Omental fat pad (tissue), 4 donors: ENCODE measurements around the gene RPS26. TPM values are rescaled to one million over a fixed set of nuclear protein-coding genes. Genes with fewer than 3 reads are reported as not detected.

Experiments
- ATAC-seq: fragments of 150-250 bp; one replicate; pipeline ENCODE4 v1.9.1; 2016; ENCODE audit warnings: mild to moderate bottlenecking, moderate library complexity; ENCODE audit not compliant: low FRiP score
- DNase-seq: peaks from one replicate; pipeline ENCODE4 v3.0.0-alpha.2; 2019; ENCODE audit warnings: low spot score
- CTCF ChIP-seq, 3 donors: fragments of 450-650 bp; IDR thresholded peaks; one replicate each; pipeline ENCODE4 v1.5.1; 2016 to 2017; ENCODE audit warnings: antibody characterized with exemption in 3 of 3, mild to moderate bottlenecking in 3 of 3, moderate library complexity in 2 of 3
- total RNA-seq, 4 donors: library from RNA; depleted of rRNA; stranded (reverse); fragments of >200 nt; gene quantifications; one replicate each; pipeline ENCODE4 v1.1.0, GENCODE V29; 2016

The RPS26 gene
- total RNA-seq, 4 donors from 2014 or later = 482 to 1,592 (median 1,024) TPM

- TF ChIP-seq CTCF (IDR thresholded peaks at IDR 0.05) = no peak
- ATAC-seq = no peak
- no peak for DNase-seq
Observed at GRCh38 chr12:56014205-56014604, 27.5 kb upstream of the RPS26 start.

DNA sequence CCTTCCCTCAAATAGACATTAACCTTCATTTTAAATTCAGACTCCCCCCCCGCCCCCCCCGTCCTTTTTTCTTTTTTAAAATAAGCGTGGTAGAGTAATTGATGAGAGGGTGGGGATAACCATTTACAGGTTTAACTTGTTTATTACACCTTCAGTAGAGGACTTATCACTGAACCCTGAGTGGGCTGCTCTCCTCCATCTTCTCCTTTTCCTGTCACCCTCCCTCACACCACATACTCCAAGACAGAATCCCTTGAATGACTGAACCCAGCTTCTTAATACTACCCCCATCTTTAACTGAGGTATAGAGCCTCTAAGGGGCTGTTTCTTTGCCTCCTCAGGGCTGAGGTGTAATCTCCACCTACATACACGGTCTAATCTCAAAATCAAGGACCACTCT lies 24.5 kb upstream of the RPS26 start:
- TF ChIP-seq CTCF (IDR thresholded peaks at IDR 0.05) = no peak
- DNase-seq = no peak
- no peak for ATAC-seq

GRCh38 chr12:56018356-56018755 lies 23.4 kb upstream of the RPS26 start:
- ATAC-seq (no peak), DNase-seq (no peak)

DNA sequence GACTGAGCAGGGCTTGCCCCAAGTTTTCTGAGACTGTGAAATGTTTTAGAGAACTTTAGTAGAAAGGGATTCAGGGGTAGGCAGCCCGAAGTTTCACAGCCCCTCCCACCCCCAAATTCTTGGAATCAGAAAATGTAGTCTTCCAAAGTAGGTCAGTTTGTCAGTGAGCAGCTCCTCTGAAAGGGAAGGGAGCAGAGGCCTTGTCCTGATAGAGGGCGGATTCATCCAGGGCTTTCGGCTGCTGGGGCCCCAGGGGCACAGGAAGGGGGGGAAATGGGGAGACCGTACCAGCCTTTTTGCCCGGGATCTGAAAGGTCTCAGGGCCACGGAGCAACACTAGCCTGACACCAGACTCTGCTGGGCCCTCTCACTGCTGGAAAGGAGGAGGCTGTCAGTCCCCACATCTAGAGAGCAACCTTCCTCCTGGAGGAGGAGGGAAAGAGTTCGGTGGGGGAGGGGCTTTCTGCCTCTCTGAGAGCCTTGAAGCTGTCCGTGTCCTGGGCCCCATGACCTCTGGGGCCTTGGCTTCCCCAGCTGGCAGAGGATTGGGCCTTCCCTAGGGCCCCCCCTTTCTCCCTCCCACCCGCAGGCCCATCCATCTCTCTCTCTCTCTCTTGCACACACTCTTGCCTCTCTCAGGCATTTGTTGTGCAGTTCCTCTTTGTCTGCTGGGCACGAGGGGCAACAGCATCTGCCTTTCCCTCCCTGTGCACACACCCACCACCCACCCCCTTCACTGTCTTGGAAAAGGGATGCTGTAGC lies 21.1 kb upstream of the RPS26 start, which contains the start of gene IKZF4:
TSS of gene IKZF4 (plus strand) at position 621 of the 762 bp plus-strand sequence. CDS start 451 bp downstream, outside the sequence.
- ATAC-seq = peak; percentile 59
- TF ChIP-seq CTCF (IDR thresholded peaks at IDR 0.05) = no peak
- no peak for DNase-seq

More at GRCh38 chr12:56018356-56018755, 23.4 kb upstream of the RPS26 start:
- no peak for TF ChIP-seq CTCF (IDR thresholded peaks at IDR 0.05)

GRCh38 chr12:56021889-56022497 lies 19.7 kb upstream of the RPS26 start:
- TF ChIP-seq CTCF (IDR thresholded peaks at IDR 0.05) = no peak
- DNase-seq (no peak), ATAC-seq (no peak)

DNA sequence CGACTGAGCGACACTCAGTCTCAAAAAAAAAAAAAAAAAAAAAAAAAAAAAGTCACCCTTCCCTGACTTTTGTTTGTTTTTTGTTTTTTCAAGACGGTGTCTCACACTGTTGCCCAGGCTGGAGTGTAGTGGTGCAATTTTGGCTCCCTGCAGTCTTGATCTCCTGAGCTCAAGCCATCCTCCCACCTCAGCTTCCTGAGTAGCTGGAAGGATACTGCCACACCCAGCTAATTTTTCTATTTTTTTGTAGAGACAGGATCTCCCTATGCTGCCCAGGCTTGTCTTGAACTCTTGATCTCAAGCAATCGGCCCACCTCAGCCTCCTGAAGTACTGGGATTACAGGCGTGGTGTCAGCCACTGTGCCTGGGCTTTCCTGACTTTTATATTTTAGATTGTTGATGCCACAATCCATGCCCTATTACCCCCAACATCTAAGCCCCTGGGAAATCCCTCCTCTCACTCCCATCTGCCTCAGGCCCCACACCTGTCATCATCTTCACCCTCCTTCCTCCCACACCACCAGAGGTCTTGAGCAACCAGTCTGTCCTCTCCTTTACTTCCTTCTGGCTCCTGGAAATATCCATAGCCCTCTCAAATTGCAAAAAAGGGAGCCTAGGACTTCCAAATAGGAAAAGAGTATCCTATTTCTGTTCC lies 13.1 kb upstream of the RPS26 start:
- peak; percentile 81 for ATAC-seq
- no peak for TF ChIP-seq CTCF (IDR thresholded peaks at IDR 0.05)
- DNase-seq = no peak
